Measurements from ENCODE around the gene ZBTB14. TPM values are rescaled to one million over a fixed set of nuclear protein-coding genes. Genes with fewer than 3 reads are reported as not detected.

ZBTB14 gene
- total and polyA plus RNA-seq, 2 experiments from 2014 or later: 9.6 to 10.6 TPM

DNA sequence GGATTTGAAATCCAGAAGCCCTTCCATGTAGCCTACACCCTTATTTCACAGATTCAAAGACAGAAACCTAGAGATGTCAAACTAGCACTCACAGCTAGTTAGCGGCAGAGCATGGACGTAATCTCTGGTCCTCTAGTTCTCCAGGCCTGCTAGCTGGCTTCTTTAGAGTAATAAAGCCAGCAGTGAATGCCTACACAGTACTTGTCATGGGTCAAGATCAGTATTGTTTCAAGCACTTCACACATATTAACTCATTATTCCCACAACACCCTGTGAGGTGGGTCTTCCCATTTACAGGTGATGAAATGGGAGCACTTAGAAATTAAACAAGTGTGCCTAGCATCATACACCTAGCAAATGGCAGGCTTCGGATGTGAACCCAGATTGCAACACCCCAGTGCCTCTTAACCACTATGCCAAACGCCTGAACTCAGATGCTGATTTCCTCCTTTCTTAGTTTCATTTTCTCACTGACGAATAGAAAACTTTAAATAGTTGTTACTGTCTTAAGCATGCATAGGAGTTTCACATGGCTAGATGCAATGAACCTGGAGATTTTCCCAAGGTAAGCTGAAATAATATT, 14.5 kb upstream of the ZBTB14 start:
- Histone ChIP-seq H3K4me3 (0 out of 2 replicates have a peak overlapping the region, but pooled peaks have one; percentile 8), H3K9me2 (ENCODE audit: insufficient read depth) (no peaks in the 10 kb centered on the region), H3K4me2 (ENCODE audit: unreplicated experiment) (no peak overlapping the region), H3K36me3 (ENCODE audit: low read depth) (no peaks in the 10 kb centered on the region), H3K27ac (no peak overlapping the region), H3K9me3 (ENCODE audit: low read depth) (no peaks in the 10 kb centered on the region), H3K27me3 (replicated peaks; ENCODE audit: insufficient read depth) (no peaks in the 10 kb centered on the region), H3K4me1 (ENCODE audit: insufficient read depth) (peaks cover 11% of the 10 kb centered on the region; the same call in 1 of the 2 replicates), H3K79me2 (ENCODE audit: insufficient read depth) (no peaks in the 10 kb centered on the region), H4K20me1 (ENCODE audit: insufficient read depth) (no peaks in the 10 kb centered on the region), H2AFZ (no peak overlapping the region), H3F3A (ENCODE audit: insufficient read depth) (peaks cover 6% of the 10 kb centered on the region; the same call in 1 of the 2 replicates), H3K9ac (no peak overlapping the region)
- WGBS, 2 experiments (ENCODE audit: low coverage in 1 of 2, low lambda C conversion rate in 2 of 2, missing lambda C conversion rate in 2 of 2): 39 to 45% methylated on average over 5 of the region's 5 CpGs
- DNase-seq: peak; percentile 3
- in situ Hi-C loops (cut with MboI): no loop called here
- TF ChIP-seq EZH2phosphoT487 (IDR thresholded peaks at IDR 0.05; ENCODE audit: insufficient read depth, low read depth): no peak
- TF ChIP-seq EZH2 (IDR thresholded peaks at IDR 0.05; ENCODE audit: insufficient read depth, poor library complexity, severe bottlenecking): no peak

DNA sequence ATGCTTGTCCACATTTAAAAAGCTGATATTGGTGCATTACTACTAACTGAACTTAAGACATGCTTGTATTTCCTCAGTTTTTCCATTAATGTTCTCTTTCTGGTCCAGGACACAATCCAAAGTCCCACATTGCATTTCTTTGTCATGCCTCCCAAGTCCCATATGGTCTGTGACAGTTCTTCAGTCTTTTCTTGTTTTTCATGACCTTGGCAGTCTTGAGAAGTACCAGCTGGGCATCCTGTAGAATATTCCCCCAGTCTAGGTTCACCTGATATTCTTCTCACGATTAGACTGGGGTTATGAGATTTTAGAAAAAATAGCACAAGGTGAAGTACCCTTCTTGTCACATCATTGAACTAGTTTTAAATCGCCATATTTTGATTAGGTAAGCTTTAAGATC, 10.3 kb upstream of the ZBTB14 start:
- peaks cover 10% of the 10 kb centered on the region; the same call in 1 of the 2 replicates for H3K27me3 ChIP-seq (replicated peaks; ENCODE audit: insufficient read depth)
- H3K27ac ChIP-seq: no peak overlapping the region
- H3K9me2 ChIP-seq (ENCODE audit: insufficient read depth): no peaks in the 10 kb centered on the region
- 72 to 86% methylated on average over 2 of the region's 2 CpGs for WGBS, 2 experiments (ENCODE audit: low coverage in 1 of 2, low lambda C conversion rate in 2 of 2, missing lambda C conversion rate in 2 of 2)
- no peak overlapping the region for H3K4me3 ChIP-seq
- H3K36me3 ChIP-seq (ENCODE audit: low read depth): no peaks in the 10 kb centered on the region
- no peaks in the 10 kb centered on the region for H3K79me2 ChIP-seq (ENCODE audit: insufficient read depth)
- DNase-seq: no peak
- peaks cover 6% of the 10 kb centered on the region; the same call in 1 of the 2 replicates for H3F3A ChIP-seq (ENCODE audit: insufficient read depth)
- no peak for TF ChIP-seq EZH2 (IDR thresholded peaks at IDR 0.05; ENCODE audit: insufficient read depth, poor library complexity, severe bottlenecking)
- no peak overlapping the region for H2AFZ ChIP-seq
- no peak overlapping the region for H3K9ac ChIP-seq
- H3K4me1 ChIP-seq (ENCODE audit: insufficient read depth): no peaks in the 10 kb centered on the region
- in situ Hi-C loops (cut with MboI): no loop called here
- H3K4me2 ChIP-seq (ENCODE audit: unreplicated experiment): no peak overlapping the region
- H3K9me3 ChIP-seq (ENCODE audit: low read depth): no peaks in the 10 kb centered on the region
- no peaks in the 10 kb centered on the region for H4K20me1 ChIP-seq (ENCODE audit: insufficient read depth)

GRCh38 chr18:5304232-5304631, 8.7 kb upstream of the ZBTB14 start:
- Histone ChIP-seq H3K4me3 (no peak overlapping the region), H3K79me2 (ENCODE audit: insufficient read depth) (no peaks in the 10 kb centered on the region), H3K9me3 (ENCODE audit: low read depth) (no peaks in the 10 kb centered on the region), H3K9me2 (ENCODE audit: insufficient read depth) (no peaks in the 10 kb centered on the region), H3F3A (ENCODE audit: insufficient read depth) (peaks cover 6% of the 10 kb centered on the region; the same call in 1 of the 2 replicates), H3K4me1 (ENCODE audit: insufficient read depth) (no peaks in the 10 kb centered on the region), H3K36me3 (ENCODE audit: low read depth) (no peaks in the 10 kb centered on the region), H3K27me3 (replicated peaks; ENCODE audit: insufficient read depth) (peaks cover 21% of the 10 kb centered on the region), H3K27ac (no peak overlapping the region), H3K4me2 (ENCODE audit: unreplicated experiment) (no peak overlapping the region), H3K9ac (no peak overlapping the region), H2AFZ (no peak overlapping the region), H4K20me1 (ENCODE audit: insufficient read depth) (no peaks in the 10 kb centered on the region)
- 14 to 29% methylated on average over 1 of the region's 1 CpG for whole genome bisulfite sequencing, 2 experiments (ENCODE audit: low coverage in 1 of 2, low lambda C conversion rate in 2 of 2, missing lambda C conversion rate in 2 of 2)
- DNase-seq: no peak
- TF ChIP-seq EZH2 (IDR thresholded peaks at IDR 0.05; ENCODE audit: insufficient read depth, poor library complexity, severe bottlenecking) (no peak), EZH2phosphoT487 (IDR thresholded peaks at IDR 0.05; ENCODE audit: insufficient read depth, low read depth) (no peak)
- in situ Hi-C loops (cut with MboI): no loop called here

- no peak for DNase-seq
- H3K9ac ChIP-seq: no peak overlapping the region
- no peaks in the 10 kb centered on the region for H3K4me1 ChIP-seq (ENCODE audit: insufficient read depth)
- WGBS, 2 experiments (ENCODE audit: low coverage in 1 of 2, low lambda C conversion rate in 2 of 2, missing lambda C conversion rate in 2 of 2): 17 to 24% methylated on average over 1 of the region's 1 CpG
- no peak overlapping the region for H3K27ac ChIP-seq
- H3K9me3 ChIP-seq (ENCODE audit: low read depth): no peaks in the 10 kb centered on the region
- H3F3A ChIP-seq (ENCODE audit: insufficient read depth): peaks cover 6% of the 10 kb centered on the region; the same call in 1 of the 2 replicates
- no peaks in the 10 kb centered on the region for H3K9me2 ChIP-seq (ENCODE audit: insufficient read depth)
- H4K20me1 ChIP-seq (ENCODE audit: insufficient read depth): no peaks in the 10 kb centered on the region
- H3K27me3 ChIP-seq (replicated peaks; ENCODE audit: insufficient read depth): peaks cover 21% of the 10 kb centered on the region
- H3K4me3 ChIP-seq: no peak overlapping the region
- in situ Hi-C loops (cut with MboI): no loop called here
- H2AFZ ChIP-seq: no peak overlapping the region
- TF ChIP-seq EZH2 (IDR thresholded peaks at IDR 0.05; ENCODE audit: insufficient read depth, poor library complexity, severe bottlenecking) (no peak), EZH2phosphoT487 (IDR thresholded peaks at IDR 0.05; ENCODE audit: insufficient read depth, low read depth) (no peak)
- no peak overlapping the region for H3K4me2 ChIP-seq (ENCODE audit: unreplicated experiment)
- no peaks in the 10 kb centered on the region for H3K36me3 ChIP-seq (ENCODE audit: low read depth)
- no peaks in the 10 kb centered on the region for H3K79me2 ChIP-seq (ENCODE audit: insufficient read depth)
These were observed 8.1 kb upstream of the ZBTB14 start for GRCh38 chr18:5303636-5304035.
